Lower leg skin (tissue), 4 donors: ENCODE results near the gene DFFA. TPM values are rescaled to one million over a fixed set of nuclear protein-coding genes. Genes with fewer than 3 reads are reported as not detected.
"Not testable (repeated sequence)": the region's sequence is repeated elsewhere in the genome, so short reads cannot be mapped to it uniquely, and the experiment has no call there.

ENCODE experiments used
- DNase-seq, 2 donors: peaks; one replicate each; pipeline ENCODE4 v3.0.0-alpha.2; 2019; ENCODE audit warnings: low spot score in 2 of 2
- H3K4me3 ChIP-seq: fragments of 200-600 bp; sonication (generic); 2 replicates; pipeline ENCODE4 v1.5.1; 2017; ENCODE audit warnings: mild to moderate bottlenecking, low read depth; ENCODE audit not compliant: poor library complexity, severe bottlenecking
- CTCF ChIP-seq, 3 donors: fragments of 450-650 bp; IDR thresholded peaks; one replicate each; pipeline ENCODE4 v1.5.1; 2016; ENCODE audit warnings: antibody characterized with exemption in 3 of 3, mild to moderate bottlenecking in 3 of 3, moderate library complexity in 2 of 3
- POLR2A ChIP-seq, 2 donors: fragments of 450-650 bp; IDR thresholded peaks; one replicate each; pipeline ENCODE4 v1.6.1; 2016 to 2017; ENCODE audit warnings: antibody characterized with exemption in 2 of 2, mild to moderate bottlenecking in 1 of 2, moderate library complexity in 1 of 2
- WGBS, 2 donors: methylation state at CpG; one replicate each; pipeline ENCODE4 v1.1.5; 2018; 5-methylcytosine and 5-hydroxymethylcytosine counted together
- intact Hi-C: fragments of 100-400 bp; cut with DNase I; formaldehyde crosslinking; loops from one replicate; pipeline ENCODE4 v1.15.0; 2023; ENCODE audit warnings: low total_unique reads
- total RNA-seq, 4 donors: library from RNA; depleted of rRNA; stranded (reverse); fragments of >200 nt; gene quantifications; one replicate each; pipeline ENCODE4 v1.1.0, GENCODE V29; 2016

DFFA gene
- total RNA-seq, 4 donors from 2014 or later: 14.1 to 20.9 (median 18.0) TPM

- DNase-seq: no peak
- 52 to 56% methylated on average over 3 of the region's 3 CpGs for WGBS, 2 donors
- no peak overlapping the region for H3K4me3 ChIP-seq
- intact Hi-C loops: no loop called here
- no peak for TF ChIP-seq POLR2A (IDR thresholded peaks at IDR 0.05)
- no peak for TF ChIP-seq CTCF (IDR thresholded peaks at IDR 0.05)
These were observed 13.1 kb downstream of the DFFA start for GRCh38 chr1:10459184-10459583.

- DNase-seq: no peak
- H3K4me3 ChIP-seq: no peak overlapping the region
- WGBS, 2 donors: 44 to 45% methylated on average over 9 of the region's 9 CpGs
- TF ChIP-seq CTCF (IDR thresholded peaks at IDR 0.05) (no peak), POLR2A (IDR thresholded peaks at IDR 0.05) (no peak)
- intact Hi-C loops: no loop called here
These were observed 14.5 kb downstream of the DFFA start for GRCh38 chr1:10457875-10458274.

- H3K4me3 ChIP-seq, intact Hi-C loops, DNase-seq: not testable (repeated sequence)
- 49 to 55% methylated on average over 7 of the region's 7 CpGs for WGBS, 2 donors
These were observed 14.9 kb downstream of the DFFA start for GRCh38 chr1:10457462-10457861.

GRCh38 chr1:10456661-10457060, 15.7 kb downstream of the DFFA start:
- no peak for DNase-seq
- no peak overlapping the region for H3K4me3 ChIP-seq
- WGBS, 2 donors: 37 to 45% methylated on average over 7 of the region's 7 CpGs
- intact Hi-C loops: no loop called here
- TF ChIP-seq CTCF (IDR thresholded peaks at IDR 0.05) (no peak), POLR2A (IDR thresholded peaks at IDR 0.05) (no peak)

GRCh38 chr1:10456048-10456447, 16.3 kb downstream of the DFFA start:
- H3K4me3 ChIP-seq: no peak overlapping the region
- no peak for DNase-seq
- WGBS, 2 donors: 60 to 66% methylated on average over 5 of the region's 5 CpGs
- intact Hi-C loops: no loop called here
- TF ChIP-seq CTCF (IDR thresholded peaks at IDR 0.05) (no peak), POLR2A (IDR thresholded peaks at IDR 0.05) (no peak)

GRCh38 chr1:10451287-10451686, 21.0 kb downstream of the DFFA start:
- WGBS, 2 donors: 3 to 7% methylated on average over 10 of the region's 10 CpGs
- intact Hi-C loops: no loop called here
- TF ChIP-seq CTCF (IDR thresholded peaks at IDR 0.05) (no peak), POLR2A (IDR thresholded peaks at IDR 0.05) (no peak)
- no peak for DNase-seq
- H3K4me3 ChIP-seq: no peak overlapping the region
